GM18867 (cell line): Measurements from ENCODE around the gene RNF4.

Experiments used
- ATAC-seq: cut with Tn5 transposase; IDR thresholded peaks from one replicate; pipeline ENCODE4 v1.9.1; 2021; ENCODE audit warnings: mild to moderate bottlenecking, moderate library complexity; ENCODE audit not compliant: unreplicated experiment

Gene RNF4

DNA sequence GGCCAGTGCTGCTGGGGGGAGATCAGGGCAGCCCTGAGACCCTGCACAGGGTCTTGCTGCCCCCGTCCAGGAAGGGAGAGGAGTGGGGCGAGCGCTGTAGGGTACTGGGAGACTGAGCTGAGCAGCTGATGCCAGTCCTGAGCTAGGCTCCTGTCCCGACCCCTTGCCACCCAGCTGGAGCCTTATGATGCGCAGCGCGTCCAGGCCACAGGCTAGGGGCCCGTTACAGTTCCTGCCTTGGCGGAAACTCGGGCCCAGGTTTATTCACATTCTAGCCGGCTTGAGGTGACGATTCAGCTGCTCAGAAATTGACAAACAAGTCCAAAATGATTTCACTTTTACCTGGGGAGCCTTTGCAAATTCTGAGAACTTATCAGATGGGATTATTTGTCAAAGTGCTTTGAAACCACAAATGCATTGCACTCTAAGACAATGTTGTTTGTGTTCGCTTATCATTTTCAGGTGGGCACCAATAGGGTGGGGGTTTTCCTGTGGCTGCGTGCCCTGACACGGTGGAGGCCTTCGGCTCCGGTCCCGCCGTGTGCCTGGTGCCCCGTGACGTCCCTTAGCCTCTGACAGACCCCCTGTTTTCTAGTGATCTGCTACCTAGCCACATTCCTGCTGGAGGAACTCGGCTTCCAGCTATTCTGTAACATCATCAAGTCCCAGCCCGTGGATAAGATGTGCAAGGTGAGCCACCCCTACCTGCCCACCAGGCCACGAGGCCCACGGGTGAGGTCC lies 31.3 kb upstream of the RNF4 start:
- ATAC-seq: no peak

DNA sequence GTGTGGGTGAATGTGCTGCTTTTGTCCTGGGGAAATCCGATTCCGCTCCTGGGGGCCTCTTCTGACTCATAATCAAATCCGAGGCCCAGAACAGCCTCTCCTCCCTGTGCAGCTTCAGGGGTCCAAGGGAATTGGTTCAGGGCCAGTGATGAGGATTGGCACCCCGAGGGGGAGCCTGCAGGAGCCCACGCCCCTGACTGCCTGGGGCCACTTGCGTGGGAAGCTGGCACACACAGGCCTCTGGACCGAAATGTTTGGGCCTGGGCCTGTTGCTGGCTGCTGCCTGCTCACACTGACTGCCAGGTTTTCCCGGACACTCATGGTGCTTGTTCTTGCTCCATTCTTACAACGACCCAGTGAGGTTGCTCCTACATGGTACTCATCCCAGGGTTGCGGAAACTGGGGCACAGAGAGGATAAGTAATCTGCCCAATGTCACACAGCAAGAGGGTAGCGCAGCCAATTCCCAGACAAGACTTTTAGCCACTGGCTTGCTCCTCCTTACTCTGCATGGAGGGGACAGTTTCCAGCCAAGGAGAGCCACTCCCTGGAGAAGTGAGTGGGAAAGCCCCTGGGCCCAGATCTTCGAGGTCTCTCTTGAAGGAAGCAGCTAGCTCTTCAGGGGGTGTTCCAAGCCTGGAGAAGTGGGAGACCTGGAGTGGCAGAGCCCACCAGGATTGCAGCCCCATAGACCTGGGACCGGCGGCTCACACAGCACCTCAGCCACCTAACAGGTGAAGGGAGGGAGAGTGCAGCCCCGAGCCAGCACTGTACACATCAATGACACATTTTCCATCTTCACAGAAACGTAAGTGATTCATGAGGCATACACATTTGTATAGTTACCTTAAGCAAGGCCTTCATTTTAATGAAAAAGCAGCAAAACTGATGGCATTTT lies 29.8 kb upstream of the RNF4 start:
- ATAC-seq: no peak

DNA sequence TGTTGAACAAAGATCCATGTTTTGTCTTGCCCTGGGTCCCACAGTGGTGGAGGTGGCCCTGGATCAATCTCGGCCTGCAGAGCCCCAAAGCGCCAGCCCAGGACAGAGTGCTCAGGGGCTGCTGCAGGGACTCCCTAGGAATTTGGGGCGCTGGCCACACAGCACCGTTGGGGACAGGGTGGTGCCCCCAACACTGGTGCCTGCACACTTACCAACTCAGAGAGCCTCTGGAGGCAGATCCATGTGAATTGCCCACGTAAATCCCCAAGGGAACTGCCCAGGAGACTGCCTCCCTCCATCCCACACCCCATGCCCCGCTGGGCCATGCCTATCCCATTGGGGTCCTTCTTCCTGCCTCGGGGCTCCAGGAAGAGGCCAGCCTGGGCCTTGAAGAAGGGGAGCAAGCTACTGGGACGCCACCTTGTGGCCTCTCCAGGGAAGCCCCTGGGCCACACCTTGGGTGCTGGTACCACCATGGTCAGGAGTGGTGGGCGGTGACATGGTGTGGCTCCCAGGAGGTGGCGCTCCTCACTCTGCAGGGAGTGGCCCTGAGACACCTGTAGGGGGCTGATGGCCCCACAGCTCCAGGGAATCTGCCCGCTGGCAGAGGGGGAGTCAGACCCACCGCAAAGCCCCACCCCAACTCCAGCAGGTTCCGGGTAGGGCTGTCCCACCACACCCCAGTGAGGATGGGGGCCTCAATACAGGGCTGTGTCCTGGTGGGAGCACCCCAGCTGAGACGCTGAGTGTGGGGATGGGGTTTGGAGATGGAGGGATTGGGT lies 27.3 kb upstream of the RNF4 start:
- peak; percentile 67 for ATAC-seq

DNA sequence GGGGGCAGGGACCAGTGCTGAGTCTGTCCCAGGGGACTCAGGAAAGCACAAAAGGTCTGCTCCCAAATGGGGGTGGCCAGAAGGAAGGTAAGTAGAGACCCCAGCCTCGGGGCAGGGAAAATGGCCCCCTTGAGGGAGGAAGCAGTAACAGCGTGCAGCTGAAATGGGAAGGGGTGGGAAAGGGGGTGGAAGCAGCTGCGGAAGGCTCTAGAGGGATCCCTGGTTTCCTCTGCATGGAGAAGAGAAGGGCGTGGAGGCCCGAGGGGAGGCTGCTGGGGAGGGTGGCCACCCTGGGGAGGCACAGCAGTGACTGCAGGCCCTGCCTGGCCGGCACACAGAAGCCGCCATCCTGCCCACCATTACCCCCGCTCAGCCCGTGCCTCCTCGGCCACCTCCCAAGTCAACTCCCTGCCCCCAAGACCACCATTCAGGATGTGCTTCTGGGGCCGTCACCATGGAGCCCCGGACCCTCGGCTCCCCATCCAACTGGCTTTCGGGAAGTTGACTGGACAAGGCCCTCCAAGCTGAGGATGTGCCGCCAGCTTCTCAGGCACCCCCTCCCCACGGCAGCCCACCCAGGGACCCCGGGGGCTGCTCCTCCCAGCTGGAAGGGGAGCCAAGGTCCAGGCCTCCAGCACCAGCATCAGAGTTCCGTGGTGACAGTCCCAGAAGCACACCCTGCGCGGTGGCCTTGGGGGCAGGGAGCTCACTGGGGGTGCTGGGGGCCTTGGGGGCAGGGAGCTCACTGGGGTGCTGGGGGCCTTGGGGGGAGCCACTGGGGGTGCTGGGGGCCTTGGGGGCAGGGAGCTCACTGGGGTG lies 26.5 kb upstream of the RNF4 start:
- ATAC-seq: no peak

DNA sequence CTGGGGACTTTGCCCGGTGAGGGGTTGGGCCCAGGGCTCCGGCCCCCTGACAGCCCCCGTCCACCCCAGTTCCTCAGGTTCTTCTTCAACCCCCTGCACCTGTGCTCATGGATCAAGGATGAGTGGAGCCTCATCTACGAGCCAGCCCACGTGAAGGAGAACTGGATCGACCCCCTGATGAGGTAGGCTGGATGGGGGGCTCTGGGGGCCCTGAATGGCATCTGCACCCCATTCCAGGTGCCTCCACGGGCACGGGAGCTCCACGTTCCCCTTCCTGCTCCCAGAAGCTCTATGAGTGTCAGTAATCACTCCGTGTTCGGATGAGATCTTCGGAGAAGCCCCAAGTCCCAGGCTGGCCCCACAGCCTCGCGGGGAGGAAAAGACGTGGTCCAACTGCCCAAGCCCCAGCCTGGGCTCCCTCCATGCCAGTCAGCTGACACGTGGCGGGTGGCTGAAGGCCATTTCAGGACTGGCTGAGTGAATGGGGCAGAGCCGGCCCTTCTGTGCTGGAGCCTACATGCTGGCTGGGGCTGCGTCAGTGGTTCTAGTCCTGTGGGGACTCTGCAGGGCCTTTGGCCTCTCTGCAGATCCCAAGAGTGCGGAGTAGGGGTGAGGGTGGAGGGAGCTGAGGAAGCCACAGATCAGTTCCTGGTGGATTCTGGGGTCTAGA lies 25.7 kb upstream of the RNF4 start:
- ATAC-seq: no peak

DNA sequence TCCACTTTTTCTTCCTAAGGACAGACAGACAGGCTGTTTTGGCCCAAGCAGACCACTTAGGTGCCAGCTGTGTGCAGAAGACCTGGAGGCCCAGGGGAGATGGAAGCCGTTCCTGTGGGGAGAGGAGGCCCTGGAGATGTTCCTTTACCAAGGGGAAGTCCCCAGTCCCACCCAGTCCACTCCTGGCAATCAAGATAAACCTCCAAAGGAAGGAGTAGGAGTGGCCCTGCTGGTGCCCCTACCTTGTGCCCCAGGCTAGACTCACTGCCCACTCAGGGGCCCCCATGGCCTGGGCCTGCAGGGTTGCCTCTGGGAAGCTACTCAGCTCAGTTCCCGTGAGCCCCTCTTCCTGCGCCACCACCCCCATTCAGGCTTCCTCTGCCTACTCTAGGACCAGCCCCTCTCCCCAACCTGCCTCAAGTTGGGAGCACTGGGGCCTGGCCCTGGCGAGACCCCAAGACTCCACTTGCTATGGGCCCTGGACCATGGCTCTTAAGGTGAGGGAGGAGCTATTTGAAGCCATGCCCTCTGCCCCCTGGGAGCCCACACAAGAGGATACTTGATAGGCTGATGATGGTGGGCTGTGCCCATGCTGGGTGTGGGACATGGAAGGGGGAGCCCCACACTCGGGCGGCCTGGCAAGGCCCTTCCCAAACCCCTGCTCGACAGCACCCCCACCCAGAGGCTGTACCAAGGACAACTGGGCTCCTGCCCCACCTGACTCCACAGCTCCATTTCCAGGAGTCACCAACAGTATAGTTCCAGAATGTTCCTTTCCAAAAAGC lies 24.8 kb upstream of the RNF4 start:
- ATAC-seq: no peak

DNA sequence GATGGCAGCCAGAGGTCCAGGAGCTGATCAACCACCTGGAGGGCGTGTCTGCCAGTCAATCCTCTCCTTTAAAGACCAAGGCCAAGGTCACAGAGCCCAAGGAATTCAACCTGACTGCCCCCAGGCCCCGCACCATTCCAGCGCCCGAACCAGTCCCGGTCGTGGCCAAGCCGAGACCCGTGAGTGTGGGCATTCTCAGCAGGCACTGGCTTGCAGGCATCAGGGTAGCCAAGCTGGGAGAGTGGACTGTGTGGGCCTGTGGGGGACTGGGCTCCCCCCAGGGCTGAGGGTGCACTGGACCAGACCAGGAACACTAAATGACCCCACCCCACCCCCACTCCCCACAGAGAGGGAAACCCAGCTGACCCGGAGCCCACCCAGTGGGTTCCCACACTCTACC lies 23.8 kb upstream of the RNF4 start:
- ATAC-seq: no peak

DNA sequence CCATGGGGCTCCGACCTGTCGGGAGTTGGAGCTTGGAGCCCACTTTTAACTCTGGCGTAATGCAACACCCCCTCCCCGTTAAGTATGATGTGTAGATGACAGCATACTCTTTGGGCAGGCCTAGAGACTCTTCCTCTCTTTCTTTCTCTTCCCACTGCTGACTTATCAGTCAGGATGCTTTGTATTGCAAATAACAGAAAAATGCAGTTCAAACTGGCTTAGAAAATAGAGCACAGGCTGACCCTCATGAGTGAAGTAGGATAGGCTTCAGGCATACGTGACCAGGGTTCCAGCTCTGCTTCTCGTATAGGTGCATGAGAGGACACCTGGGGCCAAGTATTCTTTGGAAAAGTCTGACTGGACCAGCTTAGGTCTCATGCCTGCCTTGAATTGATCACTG lies 23.3 kb upstream of the RNF4 start:
- ATAC-seq: no peak

DNA sequence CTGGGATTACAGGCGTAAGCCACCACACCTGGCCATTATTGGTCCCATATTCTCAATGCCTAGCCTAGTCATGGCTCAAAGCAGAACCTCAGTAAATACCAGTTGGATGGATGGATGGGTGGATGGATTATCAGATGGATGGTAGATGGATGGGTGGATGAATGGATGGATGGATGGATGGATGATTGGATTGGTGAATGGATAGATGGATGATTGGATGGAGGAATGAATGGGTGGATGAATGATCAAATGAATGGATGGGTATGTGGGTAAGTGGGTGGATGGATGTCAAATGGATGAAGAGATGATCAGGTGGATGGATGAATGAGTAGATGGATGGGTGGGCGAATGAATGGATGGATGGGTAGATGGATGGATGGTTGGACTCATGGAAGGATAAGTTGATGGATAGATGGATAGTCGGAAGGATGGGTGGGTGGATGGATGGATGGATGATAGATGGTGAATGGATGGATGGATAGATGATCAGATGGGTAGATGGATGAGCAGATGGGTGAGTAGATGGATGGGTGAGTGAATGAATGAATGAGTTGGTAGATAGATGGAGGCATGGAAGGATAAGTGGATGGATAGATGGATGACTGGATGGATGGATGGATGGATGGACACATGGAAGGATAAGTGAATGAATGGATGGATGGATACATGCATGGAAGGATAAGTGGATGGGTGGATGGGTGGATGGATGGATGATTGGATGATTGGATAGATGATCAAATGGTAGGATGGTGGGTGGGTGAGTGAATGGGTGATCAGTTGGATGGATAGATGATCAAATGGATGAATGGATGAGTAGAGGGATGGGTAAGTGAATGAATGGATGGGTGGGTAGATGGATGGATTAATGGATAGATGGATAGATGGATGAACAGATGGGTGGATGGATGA lies 22.0 kb upstream of the RNF4 start:
- ATAC-seq: no peak

DNA sequence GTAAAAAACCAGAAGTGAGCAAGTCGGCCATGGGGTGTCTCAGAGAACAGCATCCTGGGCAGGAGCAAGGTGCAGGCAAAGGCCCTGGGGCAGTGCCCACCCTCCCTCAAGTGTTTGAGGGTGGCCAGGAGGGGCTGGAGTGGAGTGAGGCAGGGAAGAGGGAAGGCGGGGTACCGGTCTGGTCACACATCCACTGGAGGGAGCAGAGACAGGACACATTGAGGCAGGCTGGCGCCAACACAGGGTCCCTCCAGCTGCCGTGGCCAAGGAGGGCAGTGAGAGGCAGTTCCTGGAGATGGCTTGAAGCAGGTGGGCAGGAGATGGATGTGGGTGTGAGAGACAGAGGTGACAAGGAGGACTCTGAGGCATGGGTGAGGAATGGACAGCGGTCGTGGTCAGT lies 20.3 kb upstream of the RNF4 start:
- ATAC-seq: no peak

DNA sequence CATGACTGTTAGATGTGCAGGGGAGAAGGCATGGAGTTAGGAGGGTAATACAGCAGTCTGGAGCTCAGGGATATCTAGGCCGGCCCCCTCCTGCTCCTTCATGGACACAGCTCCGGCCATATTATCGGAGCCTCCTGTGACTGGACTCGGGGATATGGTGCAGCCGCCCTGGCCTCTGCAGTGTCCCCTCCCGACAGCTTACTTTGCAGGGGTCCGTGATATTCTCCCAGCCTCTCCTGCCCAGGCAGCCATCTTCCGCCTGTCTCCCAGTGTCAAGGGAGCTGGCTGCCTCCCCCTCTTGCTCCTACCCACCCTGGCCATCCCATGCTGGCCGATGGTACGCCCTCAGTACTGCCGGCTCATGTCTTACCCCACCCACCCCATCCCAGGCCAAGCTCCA lies 19.9 kb upstream of the RNF4 start:
- no peak for ATAC-seq

DNA sequence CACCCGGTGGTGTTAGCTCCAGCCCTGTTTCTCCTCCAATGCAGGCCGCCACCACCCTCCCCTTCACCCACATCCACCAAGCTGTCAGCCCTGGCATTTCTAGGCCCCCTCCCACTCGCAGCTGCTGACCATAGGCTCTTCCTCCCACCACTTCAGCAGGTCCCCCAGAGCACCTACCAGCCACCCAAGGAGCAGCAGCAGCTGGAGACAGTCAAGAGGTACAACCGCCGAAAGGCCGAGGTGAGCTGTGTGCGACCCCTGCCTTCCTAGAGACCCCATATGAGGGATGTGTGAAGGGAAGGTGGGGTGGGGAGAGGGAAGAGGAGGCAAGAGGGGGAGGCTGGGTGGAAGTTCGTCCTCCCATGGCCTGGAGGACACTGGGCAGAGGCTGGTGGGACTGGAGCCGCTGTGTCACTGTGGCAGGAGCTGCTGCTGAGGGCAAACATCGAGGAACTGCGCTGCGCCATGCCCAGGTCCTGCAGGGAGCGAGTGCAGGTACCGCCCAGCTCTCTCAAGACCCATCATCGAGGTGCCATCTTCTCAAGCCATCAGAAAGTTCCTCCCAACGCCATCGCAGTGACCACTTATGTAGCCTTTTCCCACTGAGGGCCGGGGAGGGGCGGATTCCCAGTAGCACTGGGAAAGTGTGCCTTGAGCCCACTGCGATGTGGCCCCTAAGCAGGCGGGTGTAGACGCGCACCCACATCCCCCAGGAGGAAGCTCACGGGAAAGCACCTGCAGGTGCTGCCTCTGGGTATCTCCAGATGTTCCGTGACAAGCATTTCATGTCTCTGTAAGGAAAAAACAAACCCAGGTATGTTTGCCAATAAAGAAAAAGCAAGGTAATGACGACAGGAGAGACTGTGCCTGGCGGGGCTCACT lies 19.2 kb upstream of the RNF4 start:
- no peak for ATAC-seq

DNA sequence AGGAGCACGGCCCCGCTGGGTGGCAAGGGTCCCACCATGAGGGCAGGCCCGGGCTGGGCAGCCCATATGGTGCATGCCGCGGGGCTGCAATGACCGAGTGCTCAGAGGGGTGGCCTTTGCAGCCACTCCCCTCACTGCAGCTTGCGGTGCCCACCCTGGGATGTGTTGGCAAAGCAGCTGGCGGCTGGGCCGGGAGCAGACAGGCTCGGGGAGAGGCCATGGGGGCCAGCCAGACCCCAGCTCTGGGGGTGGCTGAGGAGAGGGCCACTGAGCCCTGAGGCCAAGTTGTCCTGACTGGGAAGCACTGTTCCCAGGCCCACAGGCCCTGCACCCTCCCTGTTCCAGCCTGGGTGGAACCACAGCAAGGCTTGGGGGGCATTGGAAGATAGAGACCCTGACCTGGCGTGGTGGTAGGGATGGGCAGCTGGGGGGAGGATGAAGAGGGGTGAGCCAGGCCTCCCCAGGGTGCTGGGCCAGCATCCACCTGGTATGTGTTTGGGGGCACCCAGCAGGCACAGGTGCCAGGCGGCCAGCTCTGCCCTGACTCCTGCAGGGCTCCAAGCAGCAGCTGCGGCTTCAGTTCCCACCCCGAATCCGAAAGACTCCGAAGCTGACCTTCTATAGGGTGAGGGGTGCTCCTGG lies 18.4 kb upstream of the RNF4 start:
- ATAC-seq: no peak

DNA sequence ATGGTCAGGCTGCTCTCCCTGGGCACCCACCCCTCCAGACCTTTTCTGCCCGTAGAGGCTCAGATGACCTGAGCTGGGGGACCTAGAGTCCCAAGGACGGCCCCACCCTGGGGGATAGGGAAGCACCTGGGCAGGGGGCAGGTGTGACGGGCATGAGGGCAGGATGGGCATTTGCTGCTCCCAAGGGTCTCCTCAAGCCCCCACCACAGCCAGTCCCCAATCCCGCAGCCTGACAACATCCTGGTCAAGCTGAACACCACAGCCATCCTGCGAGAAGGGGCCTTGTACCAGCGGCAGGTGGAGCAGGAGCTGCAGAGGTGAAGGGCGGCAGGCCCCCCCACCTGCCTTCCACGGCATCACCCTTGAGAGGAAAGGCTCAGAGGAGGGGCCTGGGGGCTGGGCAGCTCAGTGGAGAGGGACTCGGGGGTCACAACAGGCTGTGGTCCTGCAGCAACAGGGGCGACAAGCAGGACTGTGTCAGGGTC lies 17.8 kb upstream of the RNF4 start:
- ATAC-seq: no peak

DNA sequence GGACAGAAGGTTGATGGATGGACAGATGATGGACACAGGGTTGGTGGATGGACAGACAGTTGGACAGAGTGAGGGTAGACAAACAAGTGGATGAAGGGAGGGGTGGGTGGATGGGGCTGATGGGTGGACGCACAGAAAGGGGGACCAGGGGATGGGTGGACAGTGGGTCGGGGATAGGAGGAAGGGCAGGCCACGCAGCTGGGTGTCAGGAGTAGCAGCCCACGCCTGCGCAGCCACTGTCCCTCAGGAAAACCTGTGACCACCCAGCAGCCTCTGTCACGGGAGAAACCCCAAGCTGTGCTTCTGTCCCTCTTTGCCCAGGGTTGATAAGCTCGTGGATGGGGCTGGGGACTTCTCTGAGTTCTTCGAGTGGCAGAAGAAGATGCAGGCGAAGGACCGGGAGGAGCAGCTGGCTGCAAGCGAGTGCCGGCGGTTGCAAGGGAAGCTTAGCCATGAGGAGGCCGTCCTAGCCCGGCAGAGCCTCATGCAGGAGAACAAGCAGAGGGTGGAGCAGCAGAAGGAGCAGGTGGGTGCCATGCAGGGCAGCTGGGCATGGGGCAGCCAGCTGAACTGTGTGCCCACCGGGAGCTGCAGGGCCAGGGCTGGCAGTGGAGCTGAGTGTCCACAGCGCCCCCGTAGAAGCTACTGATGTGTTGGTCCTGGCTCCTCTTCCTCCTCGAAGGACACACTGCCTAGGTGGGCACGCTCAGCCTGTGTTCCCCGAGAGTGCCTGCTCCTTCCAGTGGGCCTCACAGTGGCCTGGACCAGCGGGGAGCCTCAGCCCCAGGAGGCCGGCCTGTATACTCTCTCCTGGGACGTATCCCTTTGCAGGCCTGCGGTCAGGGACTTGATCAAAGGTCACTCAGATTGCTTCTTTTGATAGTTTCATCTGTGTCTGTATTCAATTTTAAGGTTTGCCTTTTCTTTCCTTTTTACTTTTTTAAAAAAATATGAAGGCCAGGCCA lies 16.8 kb upstream of the RNF4 start:
- no peak for ATAC-seq
